GM23338 (cell line): Measurements from ENCODE around the gene ABCA12. TPM values are rescaled to one million over a fixed set of nuclear protein-coding genes. Genes with fewer than 3 reads are reported as not detected.

ENCODE experiments used
- ATAC-seq: fragments of 200-7000 bp; cut with Tn5 transposase; 3 replicates; pipeline ENCODE4 v1.9.1; 2020
- DNase-seq: peaks from one replicate; pipeline ENCODE4 v3.0.0-alpha.2; 2015; ENCODE audit warnings: low spot score
- H2AFZ ChIP-seq: fragments of 200-600 bp; sonication (generic); 2 replicates; pipeline ENCODE4 v1.8.0; 2016; ENCODE audit warnings: antibody characterized with exemption, mild to moderate bottlenecking, moderate library complexity
- H3F3A ChIP-seq: fragments of 200-600 bp; sonication (generic); replicated peaks from 2 replicates; pipeline ENCODE4 v1.8.0; 2017; ENCODE audit warnings: antibody characterized with exemption, mixed run types, low read depth
- H3K27ac ChIP-seq: fragments of 200-600 bp; sonication (generic); 2 replicates; pipeline ENCODE4 v1.6.1; 2016; ENCODE audit warnings: low read depth
- H3K27me3 ChIP-seq: fragments of 200-600 bp; sonication (generic); 2 replicates; pipeline ENCODE4 v1.8.0; 2016; ENCODE audit warnings: mild to moderate bottlenecking, mixed run types, moderate library complexity; ENCODE audit not compliant: insufficient read depth
- H3K36me3 ChIP-seq: fragments of 200-600 bp; sonication (generic); 2 replicates; pipeline ENCODE4 v1.8.0; 2016; ENCODE audit warnings: mild to moderate bottlenecking; ENCODE audit not compliant: insufficient read depth
- H3K4me1 ChIP-seq: fragments of 200-600 bp; sonication (generic); 2 replicates; pipeline ENCODE4 v1.8.0; 2016; ENCODE audit warnings: mild to moderate bottlenecking, moderate library complexity; ENCODE audit not compliant: insufficient read depth
- H3K4me2 ChIP-seq: fragments of 200-600 bp; sonication (generic); 2 replicates; pipeline ENCODE4 v1.7.1; 2017; ENCODE audit warnings: mixed run types
- H3K4me3 ChIP-seq: fragments of 200-600 bp; sonication (generic); 2 replicates; pipeline ENCODE4 v1.6.1; 2016; ENCODE audit warnings: mixed run types
- H3K79me2 ChIP-seq: fragments of 200-600 bp; sonication (generic); replicated peaks from 2 replicates; pipeline ENCODE4 v1.8.0; 2017; ENCODE audit warnings: mild to moderate bottlenecking; ENCODE audit not compliant: insufficient read depth
- H3K9me2 ChIP-seq: fragments of 200-600 bp; sonication (generic); 2 replicates; pipeline ENCODE4 v1.8.0; 2017; ENCODE audit not compliant: insufficient read depth
- H4K20me1 ChIP-seq: fragments of 200-600 bp; sonication (generic); replicated peaks from 2 replicates; pipeline ENCODE4 v1.8.0; 2017; ENCODE audit warnings: mild to moderate bottlenecking; ENCODE audit not compliant: insufficient read depth
- H3K27ac Mint-ChIP-seq: 2 replicates; pipeline ENCODE4 v1.8.0; 2020; ENCODE audit warnings: inconsistent platforms, mild to moderate bottlenecking, moderate library complexity, mixed read lengths
- H3K27me3 Mint-ChIP-seq: 3 replicates; pipeline ENCODE4 v1.8.0; 2022; ENCODE audit warnings: low read depth, mild to moderate bottlenecking, moderate library complexity, mixed read lengths, inconsistent platforms; ENCODE audit not compliant: insufficient read depth, poor library complexity
- H3K36me3 Mint-ChIP-seq: 3 replicates; pipeline ENCODE4 v1.8.0; 2021; ENCODE audit warnings: low read depth, mild to moderate bottlenecking, inconsistent platforms, moderate library complexity, mixed read lengths
- H3K4me1 Mint-ChIP-seq: 3 replicates; pipeline ENCODE4 v1.8.0; 2020; ENCODE audit warnings: mild to moderate bottlenecking, inconsistent platforms, mixed read lengths
- H3K4me3 Mint-ChIP-seq: 3 replicates; pipeline ENCODE4 v1.8.0; 2021; ENCODE audit warnings: moderate library complexity, mild to moderate bottlenecking, inconsistent platforms, mixed read lengths
- H3K9me3 Mint-ChIP-seq: 3 replicates; pipeline ENCODE4 v1.8.0; 2020; ENCODE audit warnings: moderate library complexity, mild to moderate bottlenecking, inconsistent platforms, mixed read lengths
- CREB1 ChIP-seq: fragments of 250-450 bp; sonication (Bioruptor Pico); IDR thresholded peaks from 2 replicates; pipeline ENCODE4 v1.5.0; 2020; ENCODE audit warnings: low read depth, mild to moderate bottlenecking, moderate library complexity
- CTCF ChIP-seq, 2 experiments: fragments of 200-600 bp in 1 of 2; sonication (generic) in 1 of 2; conservative IDR thresholded peaks; 2 replicates each; pipeline versions ENCODE4 v1.5.1 to v1.6.1; 2016 to 2017; ENCODE audit warnings: antibody characterized with exemption in 2 of 2, low read depth in 2 of 2, mild to moderate bottlenecking in 2 of 2, moderate library complexity in 1 of 2
- EZH2 ChIP-seq: fragments of 200-600 bp; sonication (generic); IDR thresholded peaks from one replicate; pipeline ENCODE4 v1.8.0; 2017; ENCODE audit warnings: antibody characterized with exemption, mild to moderate bottlenecking, low read depth; ENCODE audit not compliant: unreplicated experiment
- NANOG ChIP-seq: IDR thresholded peaks from 2 replicates; pipeline ENCODE4 v1.6.1; 2016; ENCODE audit warnings: antibody characterized with exemption, borderline replicate concordance
- POLR2AphosphoS5 ChIP-seq: IDR thresholded peaks from 2 replicates; pipeline ENCODE4 v1.6.1; 2016; ENCODE audit warnings: antibody characterized with exemption, low read depth
- REST ChIP-seq: IDR thresholded peaks from one replicate; pipeline ENCODE4 v1.6.1; 2018; ENCODE audit warnings: antibody characterized with exemption; ENCODE audit not compliant: unreplicated experiment
- ZNF114 ChIP-seq: fragments of 250-450 bp; sonication (Bioruptor Pico); IDR thresholded peaks from 2 replicates; pipeline ENCODE4 v1.5.0; 2020; ENCODE audit warnings: mild to moderate bottlenecking, moderate library complexity
- ZNF462 ChIP-seq: fragments of 250-450 bp; sonication (Bioruptor Pico); IDR thresholded peaks from 2 replicates; pipeline ENCODE4 v1.5.0; 2020; ENCODE audit warnings: mild to moderate bottlenecking, moderate library complexity
- polyA plus RNA-seq: library from polyadenylated mRNA; unstranded; fragments of >200 nt; fragmentation: Nextera tagmentation; extraction: Ambion mirVana; gene quantifications from 2 replicates; pipeline ENCODE4 v1.2.1, GENCODE V29; 2016
- total RNA-seq: library from RNA; depleted of rRNA; stranded (reverse); fragments of >200 nt; shearing (Covaris generic); gene quantifications from 2 replicates; pipeline ENCODE4 v1.2.3, GENCODE V29; 2014

The ABCA12 gene
- total and polyA plus RNA-seq, 2 experiments from 2014 or later, result 0.05 to 0.10 TPM

GRCh38 chr2:215149486-215149885 is 11.1 kb upstream of the ABCA12 start:
- Histone ChIP-seq H3K4me1 (no peaks in the 10 kb centered on the region), H4K20me1 (no peaks in the 10 kb centered on the region), H3K4me2 (no peak overlapping the region), H2AFZ (no peak overlapping the region), H3K9me2 (no peaks in the 10 kb centered on the region), H3K4me3 (no peak overlapping the region), H3K27ac (no peak overlapping the region), H3K79me2 (no peaks in the 10 kb centered on the region), H3K36me3 (no peaks in the 10 kb centered on the region), H3F3A (no peaks in the 10 kb centered on the region), H3K27me3 (no peaks in the 10 kb centered on the region)
- H3K4me3 Mint-ChIP-seq, result no peak overlapping the region
- H3K27ac Mint-ChIP-seq, result no peak overlapping the region
- no peaks in the 10 kb centered on the region for H3K36me3 Mint-ChIP-seq
- H3K27me3 Mint-ChIP-seq, result no peaks in the 10 kb centered on the region
- H3K4me1 Mint-ChIP-seq, result no peaks in the 10 kb centered on the region
- ATAC-seq (no peak), DNase-seq (no peak)
- TF ChIP-seq ZNF462 (CRISPR knock-in tag) (no peak), ZNF114 (CRISPR knock-in tag) (no peak), REST (no peak), CREB1 (CRISPR knock-in tag) (no peak), NANOG (no peak), EZH2 (no peak), POLR2AphosphoS5 (no peak), CTCF (conservative IDR thresholded peaks at IDR 0.05; ENCODE audit: low read depth in 2 of 2) (no peak)
- no peaks in the 10 kb centered on the region for H3K9me3 Mint-ChIP-seq
